CD4-positive, alpha-beta T cell treated with Interleukin-17A for 4 hours (primary cell): ENCODE measurements around the gene DNAAF1.

Experiments used
- DNase-seq: peaks from one replicate; pipeline ENCODE4 v3.0.0-alpha.2; 2020; ENCODE audit warnings: mixed read lengths

DNAAF1 gene

GRCh38 chr16:84124257-84125073 is 20.6 kb upstream of the DNAAF1 start:
- DNase-seq, result no peak

- DNase-seq, result no peak
Observed at GRCh38 chr16:84131117-84131516, 14.0 kb upstream of the DNAAF1 start.

GRCh38 chr16:84132527-84133285 is 12.4 kb upstream of the DNAAF1 start:
- DNase-seq, result no peak

GRCh38 chr16:84136331-84137125 is 8.6 kb upstream of the DNAAF1 start:
- no peak for DNase-seq

- no peak for DNase-seq
Observed at GRCh38 chr16:84137287-84137686, 7.8 kb upstream of the DNAAF1 start.

GRCh38 chr16:84137769-84138357 is 7.2 kb upstream of the DNAAF1 start:
- DNase-seq, result no peak

- no peak for DNase-seq
Observed at GRCh38 chr16:84138500-84138823, 6.6 kb upstream of the DNAAF1 start.

- DNase-seq, result no peak
Observed at GRCh38 chr16:84138824-84139627, 6.1 kb upstream of the DNAAF1 start.

GRCh38 chr16:84139628-84140258 is 5.4 kb upstream of the DNAAF1 start:
- DNase-seq, result no peak

GRCh38 chr16:84141143-84141670 is 3.9 kb upstream of the DNAAF1 start:
- no peak for DNase-seq

- DNase-seq, result no peak
Observed at GRCh38 chr16:84143081-84143480, 2.0 kb upstream of the DNAAF1 start.

GRCh38 chr16:84143784-84144199 is 1.3 kb upstream of the DNAAF1 start:
- no peak for DNase-seq

GRCh38 chr16:84144209-84144858 is 774 bp upstream of the DNAAF1 start:
- peak; percentile 45 for DNase-seq

- no peak for DNase-seq
Observed at GRCh38 chr16:84150926-84151325, 5.8 kb downstream of the DNAAF1 start.

GRCh38 chr16:84153660-84154214 is 8.6 kb downstream of the DNAAF1 start:
- no peak for DNase-seq

GRCh38 chr16:84155226-84155625 is 10.1 kb downstream of the DNAAF1 start:
- DNase-seq, result no peak

- no peak for DNase-seq
Observed at GRCh38 chr16:84155771-84156170, 10.7 kb downstream of the DNAAF1 start.

- DNase-seq, result no peak
Observed at GRCh38 chr16:84156342-84156784, 11.3 kb downstream of the DNAAF1 start.

- no peak for DNase-seq
Observed at GRCh38 chr16:84159007-84159406, 13.9 kb downstream of the DNAAF1 start.

GRCh38 chr16:84159800-84160199 is 14.7 kb downstream of the DNAAF1 start:
- DNase-seq, result no peak
